Body of pancreas (tissue), 4 donors: ENCODE measurements around the gene CNRIP1. TPM values are rescaled to one million over a fixed set of nuclear protein-coding genes. Genes with fewer than 3 reads are reported as not detected.

Experiments
- ATAC-seq: fragments of 150-250 bp; one replicate; pipeline ENCODE4 v1.9.1; 2016
- DNase-seq, 4 donors: peaks; one replicate each; pipeline ENCODE4 v3.0.0-alpha.2; 2019
- H3K27ac ChIP-seq, 4 donors: fragments of 200-600 bp; sonication (generic); 1 replicate in 3 of 4; 2 replicates in 1 of 4; pipeline versions ENCODE4 v1.5.1 to v1.6.1; 2016 to 2019; ENCODE audit warnings: mild to moderate bottlenecking in 1 of 4, mixed read lengths in 1 of 4, moderate library complexity in 1 of 4
- H3K27me3 ChIP-seq, 2 donors: fragments of 200-600 bp; sonication (generic); one replicate each; pipeline ENCODE4 v1.6.0; 2016; ENCODE audit warnings: mild to moderate bottlenecking in 1 of 2
- H3K36me3 ChIP-seq, 2 donors: fragments of 200-600 bp; sonication (generic); replicated peaks in 1 of 2; 2 replicates each; pipeline ENCODE4 v1.5.1; 2016; ENCODE audit warnings: low read depth in 2 of 2; ENCODE audit not compliant: insufficient read depth in 1 of 2
- H3K4me1 ChIP-seq: fragments of 200-600 bp; sonication (generic); one replicate; pipeline ENCODE4 v1.6.0; 2016
- H3K4me3 ChIP-seq, 2 donors: fragments of 200-600 bp; sonication (generic); 1 replicate in 1 of 2; 2 replicates in 1 of 2; pipeline ENCODE4 v1.5.1; 2016 to 2019
- H3K9me3 ChIP-seq, 3 donors: fragments of 200-600 bp; sonication (generic); 1 replicate in 2 of 3; 2 replicates in 1 of 3; pipeline ENCODE4 v1.5.1; 2016
- POLR2A ChIP-seq, 3 donors: fragments of 450-650 bp; IDR thresholded peaks; one replicate each; pipeline ENCODE4 v1.6.1; 2016; ENCODE audit warnings: antibody characterized with exemption in 3 of 3, mild to moderate bottlenecking in 2 of 3
- WGBS, 2 donors: methylation state at CpG; one replicate each; pipeline ENCODE4 v1.1.5; 2017; 5-methylcytosine and 5-hydroxymethylcytosine counted together
- intact Hi-C: fragments of 100-400 bp; cut with DNase I; formaldehyde crosslinking; loops from one replicate; pipeline ENCODE4 v1.15.1; 2023
- total RNA-seq, 2 donors: library from RNA; depleted of rRNA; stranded (reverse); fragments of >200 nt; gene quantifications; one replicate each; pipeline ENCODE4 v1.1.0, GENCODE V29; 2016
- TF ChIP-seq, protein P1 (sequence below), 7 experiments: fragments of 450-650 bp in 4 of 7; fragments of 200-600 bp in 3 of 7; sonication (generic) in 3 of 7; IDR thresholded peaks; one replicate each; pipeline ENCODE4 v1.5.1; 2016 to 2019; ENCODE audit warnings: antibody characterized with exemption in 7 of 7

Gene CNRIP1
- total RNA-seq, 2 donors from 2014 or later, result 2.6 to 5.7 TPM

GRCh38 chr2:68251855-68252399 lies 67.8 kb downstream of the CNRIP1 start:
- no peaks in the 10 kb centered on the region for H3K9me3 ChIP-seq
- TF ChIP-seq, protein P1, sequence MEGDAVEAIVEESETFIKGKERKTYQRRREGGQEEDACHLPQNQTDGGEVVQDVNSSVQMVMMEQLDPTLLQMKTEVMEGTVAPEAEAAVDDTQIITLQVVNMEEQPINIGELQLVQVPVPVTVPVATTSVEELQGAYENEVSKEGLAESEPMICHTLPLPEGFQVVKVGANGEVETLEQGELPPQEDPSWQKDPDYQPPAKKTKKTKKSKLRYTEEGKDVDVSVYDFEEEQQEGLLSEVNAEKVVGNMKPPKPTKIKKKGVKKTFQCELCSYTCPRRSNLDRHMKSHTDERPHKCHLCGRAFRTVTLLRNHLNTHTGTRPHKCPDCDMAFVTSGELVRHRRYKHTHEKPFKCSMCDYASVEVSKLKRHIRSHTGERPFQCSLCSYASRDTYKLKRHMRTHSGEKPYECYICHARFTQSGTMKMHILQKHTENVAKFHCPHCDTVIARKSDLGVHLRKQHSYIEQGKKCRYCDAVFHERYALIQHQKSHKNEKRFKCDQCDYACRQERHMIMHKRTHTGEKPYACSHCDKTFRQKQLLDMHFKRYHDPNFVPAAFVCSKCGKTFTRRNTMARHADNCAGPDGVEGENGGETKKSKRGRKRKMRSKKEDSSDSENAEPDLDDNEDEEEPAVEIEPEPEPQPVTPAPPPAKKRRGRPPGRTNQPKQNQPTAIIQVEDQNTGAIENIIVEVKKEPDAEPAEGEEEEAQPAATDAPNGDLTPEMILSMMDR (IDR thresholded peaks at IDR 0.05), result no peak
- TF ChIP-seq POLR2A (IDR thresholded peaks at IDR 0.05), result no peak
- WGBS, 2 donors, result 0 to 1% methylated on average over 6 to 66 of the region's 78 CpGs
- DNase-seq (peak in 3 of 4 donors; percentile 31 to 40 (median 36)), ATAC-seq (peak; percentile 17)
- peaks cover 38% of the 10 kb centered on the region for H3K4me1 ChIP-seq
- H3K4me3 ChIP-seq, result peak overlapping the region; percentile 40 to 52
- peak overlapping the region; percentile 80 to 97 (median 94) for H3K27ac ChIP-seq
- intact Hi-C loops, result no loop called here
- no peaks in the 10 kb centered on the region for H3K36me3 ChIP-seq
- no peaks in the 10 kb centered on the region for H3K27me3 ChIP-seq

- Histone ChIP-seq H3K27ac (peak overlapping the region; percentile 80 to 97 (median 94)), H3K4me1 (peaks cover 45% of the 10 kb centered on the region), H3K27me3 (no peaks in the 10 kb centered on the region), H3K36me3 (no peaks in the 10 kb centered on the region), H3K4me3 (peak overlapping the region; percentile 40 to 52), H3K9me3 (no peaks in the 10 kb centered on the region)
- intact Hi-C loops, result no loop called here
- TF ChIP-seq, protein P1 (IDR thresholded peaks at IDR 0.05), result peak; percentile 54 to 96 (median 84)
- TF ChIP-seq POLR2A (IDR thresholded peaks at IDR 0.05), result peak; percentile 11 to 74 (median 73)
- DNase-seq, result peak; percentile 81 to 91 (median 86)
- ATAC-seq, result peak; percentile 68
- WGBS, 2 donors, result 0 to 1% methylated on average over 35 to 41 of the region's 41 CpGs
Observed at GRCh38 chr2:68251187-68251854, 68.4 kb downstream of the CNRIP1 start.

DNA sequence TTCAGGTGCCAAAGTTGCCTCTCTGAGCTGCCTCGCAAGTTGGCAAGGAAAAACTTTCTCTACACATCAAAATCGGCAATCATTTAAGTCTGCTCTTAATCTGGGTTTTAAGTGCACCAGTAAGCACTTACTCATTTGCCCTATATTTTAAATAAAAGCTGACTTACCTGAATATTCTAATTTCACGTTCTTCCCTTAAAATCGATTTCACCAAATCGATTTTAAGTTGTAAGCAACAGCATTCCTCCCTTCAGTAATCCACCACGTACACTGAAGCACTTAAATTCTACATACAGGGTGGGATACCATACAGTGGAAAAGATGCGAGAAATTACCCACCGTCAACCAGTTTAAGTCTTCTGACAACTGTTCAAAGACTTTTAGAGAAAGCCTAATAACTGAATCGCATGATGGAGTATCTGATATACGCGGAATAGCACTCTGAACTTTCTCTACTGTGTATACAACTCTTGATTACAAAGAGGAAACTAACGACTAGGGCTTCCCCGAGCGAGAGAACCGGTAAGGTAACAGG lies 69.0 kb downstream of the CNRIP1 start:
- DNase-seq (no peak), ATAC-seq (no peak)
- Histone ChIP-seq H3K27me3 (no peaks in the 10 kb centered on the region), H3K4me1 (peaks cover 49% of the 10 kb centered on the region), H3K27ac (peak overlapping the region; percentile 59 to 97 (median 94)), H3K4me3 (peak overlapping the region; percentile 40 to 52), H3K9me3 (no peaks in the 10 kb centered on the region), H3K36me3 (no peaks in the 10 kb centered on the region)
- no peak for TF ChIP-seq POLR2A (IDR thresholded peaks at IDR 0.05)
- TF ChIP-seq, protein P1 (IDR thresholded peaks at IDR 0.05), result no peak
- 0 to 1% methylated on average over 15 of the region's 15 CpGs for WGBS, 2 donors
- intact Hi-C loops, result no loop called here

DNA sequence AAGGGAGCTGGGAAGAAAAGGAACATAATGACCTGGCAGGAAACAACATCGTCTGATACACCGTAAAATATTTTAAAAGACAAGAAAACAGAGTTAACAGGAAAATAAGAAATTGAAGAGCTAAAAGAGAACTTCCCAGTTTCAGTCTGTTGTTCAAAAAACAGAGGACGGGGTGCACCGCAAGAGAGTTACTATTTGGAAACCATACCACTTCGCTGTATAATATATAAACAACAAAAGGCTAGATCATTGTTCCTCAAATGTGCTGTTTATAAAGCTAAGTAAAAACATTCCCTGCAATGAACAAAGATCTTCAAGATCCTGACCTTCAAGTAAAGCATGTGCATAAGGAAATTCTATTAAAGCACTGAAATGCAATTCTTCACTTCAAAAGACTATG lies 69.6 kb downstream of the CNRIP1 start:
- TF ChIP-seq POLR2A (IDR thresholded peaks at IDR 0.05), result no peak
- Histone ChIP-seq H3K9me3 (no peaks in the 10 kb centered on the region), H3K27ac (peak overlapping the region in 3 of 4 donors; percentile 93 to 97 (median 94)), H3K4me1 (peaks cover 54% of the 10 kb centered on the region), H3K36me3 (no peaks in the 10 kb centered on the region), H3K27me3 (no peaks in the 10 kb centered on the region), H3K4me3 (peak overlapping the region in 1 of 2 donors; percentile 52)
- intact Hi-C loops, result no loop called here
- no peak for DNase-seq
- ATAC-seq, result no peak
- WGBS, 2 donors, result 10 to 27% methylated on average over 5 of the region's 5 CpGs

GRCh38 chr2:68248806-68249205 lies 70.9 kb downstream of the CNRIP1 start:
- no peak for DNase-seq
- 57 to 61% methylated on average over 2 of the region's 2 CpGs for WGBS, 2 donors
- Histone ChIP-seq H3K4me3 (no peak overlapping the region), H3K27me3 (no peaks in the 10 kb centered on the region), H3K27ac (no peak overlapping the region), H3K9me3 (no peaks in the 10 kb centered on the region), H3K4me1 (peaks cover 67% of the 10 kb centered on the region), H3K36me3 (no peaks in the 10 kb centered on the region)
- no peak for ATAC-seq
- TF ChIP-seq POLR2A (IDR thresholded peaks at IDR 0.05), result no peak
- TF ChIP-seq, protein P1 (IDR thresholded peaks at IDR 0.05), result no peak
- intact Hi-C loops, result no loop called here
